B cell (primary cell): ENCODE measurements around the gene MYO1B.

Experiments used
- CTCF ChIP-seq: fragments of 200-600 bp; IDR thresholded peaks from one replicate; pipeline ENCODE4 v1.8.0; 2022; ENCODE audit warnings: antibody characterized with exemption, mild to moderate bottlenecking
- EZH2 ChIP-seq: IDR thresholded peaks from 2 replicates; pipeline ENCODE4 v1.6.1; 2012; ENCODE audit warnings: borderline replicate concordance, low read depth, mild to moderate bottlenecking, moderate library complexity, low read length; ENCODE audit not compliant: insufficient read depth, poor library complexity, severe bottlenecking

DNA sequence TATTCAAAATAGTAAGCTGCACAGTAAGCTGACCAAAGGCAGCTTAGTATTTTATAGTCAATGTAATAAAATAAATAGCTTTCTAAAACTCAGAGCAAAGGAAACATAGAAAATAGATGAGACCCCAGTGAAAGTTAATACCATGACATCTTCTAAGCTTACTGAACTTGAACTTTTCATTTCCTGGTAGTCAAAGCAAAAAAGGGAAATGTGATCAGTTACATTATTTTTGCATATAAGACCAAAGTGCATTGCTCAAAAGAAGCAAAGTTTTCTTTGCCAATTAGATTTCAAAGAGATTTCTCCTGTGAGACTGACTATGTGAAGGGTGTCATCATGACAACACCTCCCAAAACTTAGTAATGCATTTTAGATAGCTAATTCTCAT is 70.2 kb downstream of the MYO1B start:
- TF ChIP-seq EZH2, result no peak
- no peak for TF ChIP-seq CTCF
